Calu3 (cell line): ENCODE data around the gene TNK2. TPM values are rescaled to one million over a fixed set of nuclear protein-coding genes. Genes with fewer than 3 reads are reported as not detected.
A peak's percentile ranks its signal among the peaks of the same experiment; 100 is the strongest.

Experiments
- BruUV-seq: library from RNA; stranded (reverse); fragments of 400-500 nt; replicated peaks from 2 replicates; lab custom pipeline; 2021; lab: Mats Ljungman, UMichigan
- CTCF ChIA-PET: fragments of 300-600 bp; sonication (Branson Sonifier 250); formaldehyde crosslinking; loops from one replicate; lab custom pipeline; 2022; ENCODE audit warnings: antibody characterized with exemption; lab: Charles Lee
- DNase-seq: peaks from one replicate; pipeline ENCODE4 v3.0.0; 2022
- H3K27ac Mint-ChIP-seq: one replicate; pipeline ENCODE4 v1.8.0; 2022; ENCODE audit warnings: mixed read lengths; ENCODE audit not compliant: unreplicated experiment
- H3K27me3 Mint-ChIP-seq: one replicate; pipeline ENCODE4 v1.8.0; 2022; ENCODE audit warnings: mixed read lengths; ENCODE audit not compliant: unreplicated experiment
- H3K36me3 Mint-ChIP-seq: one replicate; pipeline ENCODE4 v1.8.0; 2022; ENCODE audit warnings: mild to moderate bottlenecking, moderate library complexity, mixed read lengths; ENCODE audit not compliant: insufficient read depth, unreplicated experiment
- H3K4me1 Mint-ChIP-seq: one replicate; pipeline ENCODE4 v1.8.0; 2022; ENCODE audit warnings: mild to moderate bottlenecking, low read depth, mixed read lengths; ENCODE audit not compliant: unreplicated experiment
- H3K4me3 Mint-ChIP-seq: one replicate; pipeline ENCODE4 v1.8.0; 2022; ENCODE audit warnings: mild to moderate bottlenecking, low read depth, moderate library complexity, mixed read lengths; ENCODE audit not compliant: unreplicated experiment
- H3K9me3 Mint-ChIP-seq: one replicate; pipeline ENCODE4 v1.8.0; 2022; ENCODE audit warnings: low read depth, mixed read lengths; ENCODE audit not compliant: unreplicated experiment
- CTCF ChIP-seq: fragments of 200-600 bp; IDR thresholded peaks from one replicate; pipeline ENCODE4 v1.8.0; 2022; ENCODE audit warnings: antibody characterized with exemption; ENCODE audit not compliant: unreplicated experiment
- intact Hi-C: fragments of 100-400 bp; cut with micrococcal nuclease; formaldehyde crosslinking; loops from one replicate; pipeline ENCODE4 v1.10.0; 2022; ENCODE audit not compliant: unreplicated experiment
- total RNA-seq: library from RNA; stranded (reverse); gene quantifications from 2 replicates; pipeline ENCODE4 v1.2.3, GENCODE V29; 2022

The TNK2 gene
- total RNA-seq, 1 experiment from 2014 or later: 50.4 TPM

DNA sequence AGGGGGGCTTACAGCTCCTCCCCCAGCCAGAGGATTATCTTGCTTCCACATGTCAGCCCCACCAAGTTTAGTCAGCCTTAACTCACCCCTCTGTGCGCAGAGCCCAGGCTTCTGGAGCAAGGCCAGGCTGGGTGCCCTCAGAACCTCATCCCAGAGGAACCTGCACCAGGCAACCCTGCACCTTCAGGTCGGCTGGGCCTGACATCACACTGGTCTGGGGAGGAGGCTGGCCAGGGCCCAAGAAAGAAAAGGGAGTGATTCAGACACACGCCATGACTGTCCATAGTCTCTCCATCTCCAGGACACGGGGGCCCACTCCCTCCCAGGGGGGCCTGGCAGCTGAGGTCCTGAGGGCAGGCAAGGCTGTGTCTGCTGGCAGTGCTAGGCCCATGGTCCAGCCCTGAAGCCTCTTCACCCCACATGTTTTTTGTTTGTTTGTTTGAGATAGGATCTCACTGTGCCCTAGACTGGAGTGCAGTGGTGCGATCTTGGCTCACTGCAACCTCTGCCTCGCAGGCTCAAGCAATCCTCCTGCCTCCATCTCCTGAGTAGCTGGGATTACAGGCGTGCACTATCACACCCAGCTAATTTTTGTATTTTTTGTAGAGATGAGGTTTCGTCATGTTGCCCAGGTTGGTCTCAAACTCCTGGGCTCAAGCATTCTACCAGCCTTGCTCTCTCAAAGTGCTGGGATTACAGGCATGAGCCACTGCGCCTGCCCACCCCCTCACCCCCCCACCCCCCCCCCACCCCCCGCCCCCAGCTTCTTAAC lies 11.1 kb downstream of the TNK2 start:
- CTCF ChIA-PET: interaction anchor here (2.1 kb wide), 1 partner anchor 10 kb away, joined by 9 read pairs; the partner anchor contains the start of gene TNK2
- peaks cover 42% of the 10 kb centered on the region for H3K4me1 Mint-ChIP-seq
- intact Hi-C loops: no loop called here
- peaks cover 24% of the 10 kb centered on the region for H3K36me3 Mint-ChIP-seq
- BruUV-seq: no TSS peak
- H3K27ac Mint-ChIP-seq: no peak overlapping the region
- TF ChIP-seq CTCF: no peak
- H3K9me3 Mint-ChIP-seq: no peaks in the 10 kb centered on the region
- no peak overlapping the region for H3K4me3 Mint-ChIP-seq
- no peaks in the 10 kb centered on the region for H3K27me3 Mint-ChIP-seq
- DNase-seq: no peak

DNA sequence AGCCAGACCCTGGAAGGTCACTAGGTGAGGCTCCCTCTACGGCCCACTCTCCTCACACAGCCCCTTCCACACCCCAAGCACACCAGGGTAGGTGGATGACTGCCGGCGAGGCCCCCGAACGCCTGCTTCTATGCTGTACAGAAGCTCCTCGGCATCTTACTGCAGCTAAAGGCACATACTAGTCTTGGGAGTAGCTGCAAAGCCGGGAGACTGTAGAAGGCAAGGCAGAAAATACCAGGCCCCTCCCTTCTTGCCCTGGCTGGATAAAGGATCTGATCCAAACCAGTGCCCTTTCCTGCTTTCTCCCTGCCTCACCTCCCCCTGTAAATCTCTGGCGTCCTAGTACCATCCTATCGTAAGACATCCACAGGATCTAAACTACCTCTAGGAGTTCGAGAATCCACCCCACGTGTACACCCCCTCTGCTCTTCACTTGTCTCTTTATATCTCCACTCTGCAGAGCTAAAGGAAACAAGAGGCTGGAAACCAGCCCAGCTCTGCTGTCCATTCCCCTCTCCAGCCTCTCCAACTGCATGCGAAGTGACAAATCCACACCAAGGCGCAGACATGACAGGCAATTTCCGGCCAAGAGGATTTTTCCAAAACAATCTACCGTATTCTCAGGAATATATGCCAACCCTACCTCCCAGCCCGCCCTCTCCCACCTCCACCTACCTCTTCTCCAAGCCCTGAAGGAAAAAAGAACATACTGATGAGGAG lies 11.8 kb downstream of the TNK2 start:
- Mint-ChIP-seq H3K36me3 (peaks cover 24% of the 10 kb centered on the region), H3K27ac (peak overlapping the region; percentile 29), H3K27me3 (no peaks in the 10 kb centered on the region), H3K9me3 (no peaks in the 10 kb centered on the region), H3K4me1 (peaks cover 42% of the 10 kb centered on the region), H3K4me3 (peak overlapping the region; percentile 83)
- CTCF ChIA-PET: interaction anchor here (1.0 to 2.1 kb wide), 2 partner anchors 11 to 20 kb away, joined by 3 to 9 read pairs; partner anchors contain the start of gene TNK2
- TF ChIP-seq CTCF: no peak
- intact Hi-C loops: no loop called here
- no peak for DNase-seq
- no TSS peak for BruUV-seq

DNA sequence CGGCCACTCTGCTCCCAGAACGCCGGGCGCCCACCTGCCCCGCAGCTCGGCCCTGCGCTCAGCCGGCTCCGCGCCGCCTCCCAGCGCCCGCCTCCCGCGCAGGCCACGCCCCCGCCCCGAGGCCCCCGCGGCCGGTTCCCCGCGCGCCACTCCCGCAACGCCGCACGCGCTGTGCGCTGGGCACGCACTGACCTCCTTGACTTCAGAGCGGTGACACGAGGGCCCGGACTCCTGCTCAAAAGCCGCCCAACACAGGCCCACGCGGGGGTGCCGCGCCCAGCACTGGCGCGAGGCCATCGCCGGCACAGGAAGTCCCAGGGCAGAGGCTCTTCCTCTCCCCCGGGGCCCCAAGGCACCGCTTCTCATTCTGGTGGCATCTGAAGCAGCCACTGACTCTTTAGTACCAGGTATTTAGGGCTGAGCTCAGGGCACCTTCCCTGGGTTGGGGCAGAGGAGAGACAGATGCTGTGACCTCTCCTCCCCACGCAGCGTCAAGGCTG lies 12.4 kb downstream of the TNK2 start:
- H3K4me1 Mint-ChIP-seq: peaks cover 38% of the 10 kb centered on the region
- no peaks in the 10 kb centered on the region for H3K27me3 Mint-ChIP-seq
- no peaks in the 10 kb centered on the region for H3K9me3 Mint-ChIP-seq
- no peak for TF ChIP-seq CTCF
- CTCF ChIA-PET: interaction anchor here (1.0 to 2.1 kb wide), 6 partner anchors 12 to 40 kb away, joined by 3 to 32 read pairs (median 9); partner anchors contain the start of gene TNK2
- peak overlapping the region; percentile 29 for H3K27ac Mint-ChIP-seq
- DNase-seq: peak; percentile 66
- peak overlapping the region; percentile 83 for H3K4me3 Mint-ChIP-seq
- H3K36me3 Mint-ChIP-seq: peaks cover 24% of the 10 kb centered on the region
- intact Hi-C loops: loop anchor here (2.0 kb wide), 1 partner anchor 21 kb away; no protein-coding TSS in a partner anchor
- no TSS peak for BruUV-seq

DNA sequence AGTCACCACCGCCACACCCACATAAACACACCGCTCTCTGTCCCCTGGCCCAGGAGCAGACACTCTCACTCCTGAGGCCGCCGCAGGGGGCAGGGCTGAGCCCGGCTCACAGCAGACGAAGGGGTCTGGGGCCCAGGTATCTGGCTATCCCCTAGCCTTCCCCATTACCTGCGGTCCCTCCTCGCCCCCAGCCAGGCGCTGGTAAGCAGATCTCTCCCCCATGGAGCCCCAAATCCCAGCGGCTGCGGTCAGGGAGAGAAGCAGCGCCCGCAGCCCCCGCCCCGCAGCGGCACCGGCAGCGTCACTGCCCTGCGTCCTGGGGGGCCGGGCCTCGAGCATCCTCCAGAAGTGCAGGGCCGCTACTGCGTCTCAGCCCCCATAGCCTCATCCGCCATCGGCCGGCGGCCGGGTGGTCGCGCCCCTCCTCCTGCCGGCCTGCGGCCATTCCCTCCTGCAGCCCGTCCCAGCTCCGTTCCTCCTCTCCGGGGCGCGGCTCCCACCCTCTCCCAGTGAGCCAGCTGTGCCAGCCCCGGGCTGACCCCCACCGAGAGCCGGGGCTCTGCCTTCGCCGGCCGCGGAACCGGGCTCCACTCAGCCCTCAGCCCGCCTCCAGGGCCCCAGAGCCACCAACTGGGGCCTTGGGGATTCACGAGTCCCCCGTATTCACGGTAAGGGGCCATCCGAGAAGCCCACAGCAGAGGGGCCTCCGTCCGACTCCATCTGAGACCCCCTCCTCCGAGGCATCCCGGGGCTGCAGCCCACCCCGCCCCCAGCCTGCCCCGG lies 13.1 kb downstream of the TNK2 start:
- peak; percentile 82 for TF ChIP-seq CTCF
- Mint-ChIP-seq H3K36me3 (peaks cover 24% of the 10 kb centered on the region), H3K4me1 (peaks cover 34% of the 10 kb centered on the region), H3K9me3 (no peaks in the 10 kb centered on the region), H3K27ac (peak overlapping the region; percentile 50), H3K27me3 (no peaks in the 10 kb centered on the region), H3K4me3 (peak overlapping the region; percentile 83)
- CTCF ChIA-PET: interaction anchor here (0.6 to 2.0 kb wide), 13 partner anchors 12 to 335 kb away, joined by 3 to 32 read pairs (median 8); partner anchors contain the start of gene TNK2
- intact Hi-C loops: loop anchor here (2.0 kb wide), 1 partner anchor 20 kb away; no protein-coding TSS in a partner anchor
- no TSS peak for BruUV-seq
- peak; percentile 72 for DNase-seq
